HepG2 (cell line): Measurements from ENCODE around the gene SDHAF3. TPM values are rescaled to one million over a fixed set of nuclear protein-coding genes. Genes with fewer than 3 reads are reported as not detected.
A peak's percentile ranks its signal among the peaks of the same experiment; 100 is the strongest.

Experiments used
- ATAC-seq: fragments of 200-7000 bp; cut with Tn5 transposase; 3 replicates; pipeline ENCODE4 v1.9.1; 2020; ENCODE audit warnings: mild to moderate bottlenecking, moderate library complexity
- BruUV-seq: library from RNA; stranded (reverse); fragments of 400-500 nt; replicated peaks from 2 replicates; lab custom pipeline; 2021; lab: Mats Ljungman, UMichigan
- CTCF ChIA-PET: fragments of 300-600 bp; formaldehyde crosslinking; extraction: SDS; loops from one replicate; lab custom pipeline; 2021; ENCODE audit warnings: low total read pairs, inconsistent platforms, low intra/inter-chr PET ratio; lab: Yijun Ruan, JAX
- POLR2A ChIA-PET: fragments of 350-600 bp; sonication (Branson Sonifier 250); formaldehyde crosslinking; loops from one replicate; lab custom pipeline; 2020; ENCODE audit warnings: antibody characterized with exemption, inconsistent platforms; lab: Yijun Ruan, JAX
- DNase-seq: peaks from one replicate; pipeline ENCODE4 v3.0.0-alpha.2; 2015; ENCODE audit warnings: low spot score
- FAIRE-seq: peaks from 3 replicates; lab custom pipeline; 2011; peaks lifted over from hg19 to GRCh38; lab: Jason Lieb, UNC
- H2AFZ ChIP-seq: one replicate; pipeline ENCODE4 v1.6.1; 2011; ENCODE audit warnings: low read length, inconsistent platforms
- H3K27ac ChIP-seq: fragments of 300-600 bp; 3 replicates; pipeline ENCODE4 v1.8.0; 2011; ENCODE audit warnings: mixed run types, mild to moderate bottlenecking, mixed read lengths, low read length, inconsistent platforms; ENCODE audit not compliant: insufficient read depth; ENCODE audit errors: extremely low read length
- H3K27me3 ChIP-seq, 2 experiments: fragments of 200-600 bp in 1 of 2; 2 replicates in 1 of 2; 3 replicates in 1 of 2; pipeline versions ENCODE4 v1.6.0 to v1.8.0; 2011; ENCODE audit warnings: low read length in 2 of 2, mild to moderate bottlenecking in 2 of 2, moderate library complexity in 2 of 2, inconsistent platforms in 1 of 2; ENCODE audit not compliant: insufficient read depth in 2 of 2, control insufficient read depth in 1 of 2
- H3K36me3 ChIP-seq, 2 experiments: fragments of 200-600 bp in 1 of 2; replicated peaks in 1 of 2; 2 replicates in 1 of 2; 3 replicates in 1 of 2; pipeline versions ENCODE4 v1.5.1 to v1.8.0; 2011; ENCODE audit warnings: low read length in 2 of 2, inconsistent platforms in 1 of 2; ENCODE audit not compliant: insufficient read depth in 2 of 2, control insufficient read depth in 1 of 2
- H3K4me1 ChIP-seq: 2 replicates; pipeline ENCODE4 v1.5.1; 2012; ENCODE audit warnings: low read length, inconsistent platforms; ENCODE audit not compliant: insufficient read depth
- H3K4me2 ChIP-seq: 2 replicates; pipeline ENCODE4 v1.6.0; 2011; ENCODE audit warnings: low read depth, low read length, inconsistent platforms
- H3K4me3 ChIP-seq, 3 experiments: fragments of 200-600 bp in 1 of 3; sonication (generic), shearing (Covaris generic) in 1 of 3; replicated peaks in 1 of 3; 2 replicates each; pipeline ENCODE4 v1.5.1; 2011 to 2016; ENCODE audit warnings: low read length in 3 of 3, inconsistent platforms in 2 of 3, low read depth in 2 of 3, mild to moderate bottlenecking in 2 of 3, control low read depth in 1 of 3, mixed read lengths in 1 of 3; ENCODE audit not compliant: insufficient read depth in 1 of 3
- H3K79me2 ChIP-seq: one replicate; pipeline ENCODE4 v1.6.1; 2011; ENCODE audit warnings: low read length, inconsistent platforms; ENCODE audit not compliant: insufficient read depth
- H3K9ac ChIP-seq: 2 replicates; pipeline ENCODE4 v1.6.0; 2011; ENCODE audit warnings: mild to moderate bottlenecking, low read depth, low read length, inconsistent platforms; ENCODE audit not compliant: insufficient read depth
- H3K9me3 ChIP-seq: 2 replicates; pipeline ENCODE4 v1.5.1; 2012; ENCODE audit warnings: mild to moderate bottlenecking, low read length
- H4K20me1 ChIP-seq: 2 replicates; pipeline ENCODE4 v1.6.0; 2011; ENCODE audit warnings: inconsistent platforms, mild to moderate bottlenecking, low read length, moderate library complexity; ENCODE audit not compliant: insufficient read depth
- CCDC6 ChIP-seq: sonication (generic); formaldehyde crosslinking; IDR thresholded peaks from 2 replicates; pipeline ENCODE4 v1.8.1; 2022; ENCODE audit warnings: mild to moderate bottlenecking, missing genetic modification reagents, moderate library complexity
- FUBP1 ChIP-seq: sonication (generic); formaldehyde crosslinking; IDR thresholded peaks from 2 replicates; pipeline ENCODE4 v1.5.1; 2020; ENCODE audit warnings: missing genetic modification reagents, mild to moderate bottlenecking, borderline replicate concordance
- GRHL1 ChIP-seq: sonication (generic); formaldehyde crosslinking; conservative IDR thresholded peaks from 2 replicates; pipeline ENCODE4 v1.8.0; 2022; ENCODE audit warnings: missing genetic modification reagents
- HIVEP1 ChIP-seq: sonication (generic); formaldehyde crosslinking; IDR thresholded peaks from 2 replicates; pipeline ENCODE4 v1.4.0; 2020; ENCODE audit warnings: mild to moderate bottlenecking, missing genetic modification reagents
- KLF9 ChIP-seq: IDR thresholded peaks from 2 replicates; pipeline ENCODE4 v1.6.1; 2016; ENCODE audit warnings: low read depth
- MYNN ChIP-seq: sonication (generic); formaldehyde crosslinking; IDR thresholded peaks from 2 replicates; pipeline ENCODE4 v1.4.0; 2020; ENCODE audit warnings: mild to moderate bottlenecking, low read depth, missing genetic modification reagents
- NFKB2 ChIP-seq: sonication (generic); formaldehyde crosslinking; IDR thresholded peaks from 2 replicates; pipeline ENCODE4 v1.4.0; 2020; ENCODE audit warnings: missing genetic modification reagents, borderline replicate concordance
- NPAS2 ChIP-seq: sonication (generic); formaldehyde crosslinking; IDR thresholded peaks from 2 replicates; pipeline ENCODE4 v1.8.0; 2022; ENCODE audit warnings: mild to moderate bottlenecking, missing genetic modification reagents, borderline replicate concordance
- SMAD3 ChIP-seq: sonication (generic); formaldehyde crosslinking; IDR thresholded peaks from 2 replicates; pipeline ENCODE4 v1.4.0; 2020; ENCODE audit warnings: missing genetic modification reagents
- STAG1 ChIP-seq: sonication (generic); formaldehyde crosslinking; IDR thresholded peaks from 2 replicates; pipeline ENCODE4 v1.4.0; 2020; ENCODE audit warnings: missing genetic modification reagents
- ZBTB10 ChIP-seq: sonication (generic); formaldehyde crosslinking; IDR thresholded peaks from 2 replicates; pipeline ENCODE4 v1.4.0; 2020; ENCODE audit warnings: missing genetic modification reagents, borderline replicate concordance
- ZNF138 ChIP-seq: sonication (generic); formaldehyde crosslinking; IDR thresholded peaks from 2 replicates; pipeline ENCODE4 v1.5.0; 2020; ENCODE audit warnings: mild to moderate bottlenecking, low read depth, missing genetic modification reagents
- ZNF33A ChIP-seq: sonication (generic); formaldehyde crosslinking; IDR thresholded peaks from 2 replicates; pipeline ENCODE4 v1.5.1; 2020; ENCODE audit warnings: missing genetic modification reagents, mild to moderate bottlenecking, moderate library complexity, borderline replicate concordance
- ZNF83 ChIP-seq: sonication (generic); formaldehyde crosslinking; IDR thresholded peaks from 2 replicates; pipeline ENCODE4 v1.4.0; 2020; ENCODE audit warnings: missing genetic modification reagents, mild to moderate bottlenecking, borderline replicate concordance
- WGBS: methylation state at CpG from one replicate; pipeline ENCODE4 v1.1.6; 2017; ENCODE audit warnings: low lambda C conversion rate; 5-methylcytosine and 5-hydroxymethylcytosine counted together
- in situ Hi-C: cut with HindIII; loops from 2 replicates; pipeline ENCODE4 v1.10.0; 2017; ENCODE audit warnings: low pct_unique_long_range_greater_than_20kb; ENCODE audit not compliant: extremely low pct_ligation_motif_present
- intact Hi-C: fragments of 100-400 bp; cut with micrococcal nuclease; formaldehyde crosslinking; loops from one replicate; pipeline ENCODE4 v1.10.0; 2022; ENCODE audit not compliant: unreplicated experiment
- polyA plus RNA-seq, 8 experiments: library from polyadenylated mRNA; depleted of rRNA in 3 of 8; stranded (reverse) in 7 of 8; unstranded in 1 of 8; fragments of >200 nt; fragmentation: Illumina TruSeq in 4 of 8; extraction: Trizol in 4 of 8; gene quantifications; 2 replicates each; pipeline versions ENCODE4 v1.2.1 to v1.2.3, GENCODE V29; 2011 to 2016; ENCODE audit warnings: low read depth in 4 of 8, missing spikeins in 1 of 8, mixed read lengths in 1 of 8; ENCODE audit not compliant: insufficient read depth in 1 of 8
- total RNA-seq, 5 experiments: library from RNA; depleted of rRNA; stranded (reverse); fragments of >200 nt; fragmentation: Illumina TruSeq; extraction: Trizol; gene quantifications; 2 replicates each; pipeline ENCODE4 v1.2.3, GENCODE V29; 2016; ENCODE audit warnings: low read depth in 1 of 5

SDHAF3 gene
- total and polyA plus RNA-seq, 2 of the 13 experiments (the other 11 are each of a cell fraction or from before 2014, with no cell fraction given) = 15.2 to 32.6 TPM

DNA sequence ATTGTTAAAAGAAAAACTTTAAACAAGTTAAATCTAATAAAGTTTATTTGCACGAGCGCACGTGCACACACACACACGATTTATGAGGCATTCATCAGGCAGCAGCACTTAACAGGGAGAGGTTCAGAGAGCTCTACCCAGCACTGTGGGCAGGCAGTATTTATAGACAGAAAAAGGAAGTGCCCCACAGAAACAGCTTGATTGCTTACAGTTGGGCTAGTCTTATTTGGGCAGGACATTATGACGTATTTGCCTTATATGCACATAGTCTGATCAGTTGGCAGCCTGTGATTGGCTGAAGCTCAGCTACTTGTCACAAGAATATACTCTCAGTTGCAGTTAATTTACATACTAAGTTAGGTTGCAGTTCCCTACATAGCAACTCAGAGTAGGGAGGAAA lies 1.2 kb upstream of the SDHAF3 start:
- 97% methylated on average over 5 of the region's 5 CpGs for WGBS
- TF ChIP-seq FUBP1 (CRISPR knock-in tag) (no peak), ZNF33A (CRISPR knock-in tag) (no peak), ZBTB10 (no peak), HIVEP1 (no peak), ZNF83 (CRISPR knock-in tag) (no peak), CCDC6 (CRISPR knock-in tag) (no peak), STAG1 (CRISPR knock-in tag) (no peak), MYNN (CRISPR knock-in tag) (no peak), SMAD3 (CRISPR knock-in tag) (no peak), NPAS2 (CRISPR knock-in tag) (no peak), ZNF138 (CRISPR knock-in tag) (no peak), NFKB2 (CRISPR knock-in tag) (no peak), KLF9 (CRISPR knock-in tag) (no peak), GRHL1 (CRISPR knock-in tag) (no peak)

More for the DNA sequence above, 1.2 kb upstream of the SDHAF3 start:
- H3K9me3 ChIP-seq = no peaks in the 10 kb centered on the region
- H3K4me3 ChIP-seq = no peak overlapping the region
- in situ Hi-C loops = loop anchor here (10.0 kb wide), 1 partner anchor 728 kb away; no protein-coding TSS in a partner anchor
- no peaks in the 10 kb centered on the region for H4K20me1 ChIP-seq
- no peak overlapping the region for H3K9ac ChIP-seq
- BruUV-seq = no TSS peak
- peaks cover 30% of the 10 kb centered on the region for H3K4me1 ChIP-seq
- intact Hi-C loops = no loop called here
- ChIA-PET POLR2A (interaction anchor here (2.5 kb wide), 1 partner anchor 756 kb away, joined by 12 read pairs; the partner anchor contains the start of gene ASNS), CTCF (no interaction called here)
- DNase-seq (no peak), FAIRE-seq (no peak), ATAC-seq (no peak)
- peak overlapping the region; percentile 86 for H2AFZ ChIP-seq
- no peak overlapping the region for H3K27ac ChIP-seq
- H3K36me3 ChIP-seq = no peaks in the 10 kb centered on the region
- H3K79me2 ChIP-seq = peaks cover 32% of the 10 kb centered on the region
- no peak overlapping the region for H3K4me2 ChIP-seq
- H3K27me3 ChIP-seq = no peaks in the 10 kb centered on the region; a peak in 1 of 5 replicates
